Measurements from ENCODE around the gene GMDS. TPM values are rescaled to one million over a fixed set of nuclear protein-coding genes. Genes with fewer than 3 reads are reported as not detected.

The GMDS gene
- polyA plus RNA-seq, 1 donor (not counting 4 experiments of a cell fraction or from before 2014, with no cell fraction given): 22.1 TPM

DNA sequence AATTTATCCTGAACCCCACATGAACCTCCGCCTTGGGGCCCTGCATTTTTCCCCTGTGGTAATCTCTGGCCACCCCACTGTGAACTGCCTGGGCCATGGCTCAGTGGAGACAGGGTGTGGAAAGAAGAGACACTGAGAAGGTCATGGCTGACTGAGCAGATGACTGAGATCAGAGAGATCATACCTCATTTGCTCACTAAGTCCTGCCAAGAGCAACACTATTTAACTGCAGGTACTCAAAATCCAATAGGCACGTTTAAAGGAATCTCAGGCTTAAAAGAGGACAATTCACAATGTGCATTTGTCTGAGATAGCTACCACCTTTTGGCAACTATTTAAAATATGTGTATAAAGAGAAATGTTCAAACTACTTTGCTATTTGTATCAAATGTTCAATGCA lies 305.0 kb downstream of the GMDS start:
- no peak overlapping the region for H3K9ac ChIP-seq (ENCODE audit: control insufficient read depth, extremely low read depth, insufficient read depth, low read length)
- H3K79me2 ChIP-seq (ENCODE audit: control insufficient read depth, insufficient read depth, low read length): no peaks in the 10 kb centered on the region
- no peaks in the 10 kb centered on the region for H3K4me1 ChIP-seq (ENCODE audit: control insufficient read depth, extremely low read depth, insufficient read depth, low read length)
- H3K9me3 ChIP-seq (ENCODE audit: control insufficient read depth, low read depth, low read length): no peaks in the 10 kb centered on the region
- FAIRE-seq: no peak
- no peak overlapping the region for H3K4me2 ChIP-seq (ENCODE audit: control insufficient read depth, extremely low read depth, insufficient read depth, low read depth, low read length)
- H3K36me3 ChIP-seq (ENCODE audit: control insufficient read depth in 2 of 2, extremely low read depth in 1 of 2, insufficient read depth in 2 of 2, low read length in 2 of 2): no peaks in the 10 kb centered on the region
- H2AFZ ChIP-seq (ENCODE audit: control insufficient read depth, low read length): no peak overlapping the region
- no peaks in the 10 kb centered on the region for H4K20me1 ChIP-seq (ENCODE audit: control insufficient read depth, extremely low read depth, insufficient read depth, low read length)
- H3K27ac ChIP-seq (ENCODE audit: control insufficient read depth, insufficient read depth, low read length): no peak overlapping the region
- H3K4me3 ChIP-seq (ENCODE audit: control insufficient read depth in 2 of 3, extremely low read depth in 1 of 3, insufficient read depth in 2 of 3, low read depth in 1 of 3, low read length in 3 of 3): no peak overlapping the region
- H3K27me3 ChIP-seq (ENCODE audit: control insufficient read depth, extremely low read depth, insufficient read depth, low read length): no peaks in the 10 kb centered on the region
- DNase-seq (ENCODE audit: low read depth, low spot score): no peak
- dilution Hi-C loops (cut with MboI; ENCODE audit: extremely low pct_ligation_motif_present, low sequenced_read_pairs): no loop called here
- no peaks in the 10 kb centered on the region for H3K9me1 ChIP-seq (ENCODE audit: control insufficient read depth, extremely low read depth, insufficient read depth, low read length)
- no peak for TF ChIP-seq EZH2 (IDR thresholded peaks at IDR 0.05; ENCODE audit: low read length)
- TF ChIP-seq, protein P1, sequence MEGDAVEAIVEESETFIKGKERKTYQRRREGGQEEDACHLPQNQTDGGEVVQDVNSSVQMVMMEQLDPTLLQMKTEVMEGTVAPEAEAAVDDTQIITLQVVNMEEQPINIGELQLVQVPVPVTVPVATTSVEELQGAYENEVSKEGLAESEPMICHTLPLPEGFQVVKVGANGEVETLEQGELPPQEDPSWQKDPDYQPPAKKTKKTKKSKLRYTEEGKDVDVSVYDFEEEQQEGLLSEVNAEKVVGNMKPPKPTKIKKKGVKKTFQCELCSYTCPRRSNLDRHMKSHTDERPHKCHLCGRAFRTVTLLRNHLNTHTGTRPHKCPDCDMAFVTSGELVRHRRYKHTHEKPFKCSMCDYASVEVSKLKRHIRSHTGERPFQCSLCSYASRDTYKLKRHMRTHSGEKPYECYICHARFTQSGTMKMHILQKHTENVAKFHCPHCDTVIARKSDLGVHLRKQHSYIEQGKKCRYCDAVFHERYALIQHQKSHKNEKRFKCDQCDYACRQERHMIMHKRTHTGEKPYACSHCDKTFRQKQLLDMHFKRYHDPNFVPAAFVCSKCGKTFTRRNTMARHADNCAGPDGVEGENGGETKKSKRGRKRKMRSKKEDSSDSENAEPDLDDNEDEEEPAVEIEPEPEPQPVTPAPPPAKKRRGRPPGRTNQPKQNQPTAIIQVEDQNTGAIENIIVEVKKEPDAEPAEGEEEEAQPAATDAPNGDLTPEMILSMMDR (optimal IDR thresholded peaks at IDR 0.05 in 1 of 3, IDR thresholded peaks at IDR 0.05 in 1 of 3, conservative IDR thresholded peaks at IDR 0.05 in 1 of 3; ENCODE audit: extremely low read depth in 1 of 3, insufficient read depth in 2 of 3, low read length in 3 of 3): no peak

DNA sequence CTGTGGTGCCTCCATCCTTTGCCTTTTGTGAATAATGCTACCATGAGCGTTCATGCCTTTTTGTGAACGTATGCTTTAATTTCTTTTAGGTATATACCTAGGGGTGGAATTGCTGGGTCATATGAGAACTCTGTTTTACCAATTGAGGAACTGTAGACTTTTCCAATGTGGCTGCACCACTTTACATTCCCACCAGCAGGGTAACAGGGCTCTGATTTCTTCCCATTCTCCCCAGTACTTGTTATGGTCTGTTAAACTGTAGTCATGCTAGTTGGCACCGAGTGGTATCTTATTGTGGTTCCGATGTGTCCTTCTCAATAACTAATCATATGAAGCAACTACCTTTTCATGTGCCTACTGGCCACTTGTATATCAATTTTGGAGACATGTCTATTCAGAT lies 312.1 kb downstream of the GMDS start:
- Histone ChIP-seq H3K4me2 (ENCODE audit: control insufficient read depth, extremely low read depth, insufficient read depth, low read depth, low read length) (no peak overlapping the region), H3K27ac (ENCODE audit: control insufficient read depth, insufficient read depth, low read length) (no peak overlapping the region), H3K9ac (ENCODE audit: control insufficient read depth, extremely low read depth, insufficient read depth, low read length) (no peak overlapping the region), H3K4me1 (ENCODE audit: control insufficient read depth, extremely low read depth, insufficient read depth, low read length) (no peaks in the 10 kb centered on the region), H2AFZ (ENCODE audit: control insufficient read depth, low read length) (no peak overlapping the region), H4K20me1 (ENCODE audit: control insufficient read depth, extremely low read depth, insufficient read depth, low read length) (no peaks in the 10 kb centered on the region), H3K36me3 (ENCODE audit: control insufficient read depth in 2 of 2, extremely low read depth in 1 of 2, insufficient read depth in 2 of 2, low read length in 2 of 2) (no peaks in the 10 kb centered on the region), H3K9me1 (ENCODE audit: control insufficient read depth, extremely low read depth, insufficient read depth, low read length) (no peaks in the 10 kb centered on the region), H3K4me3 (ENCODE audit: control insufficient read depth in 2 of 3, extremely low read depth in 1 of 3, insufficient read depth in 2 of 3, low read depth in 1 of 3, low read length in 3 of 3) (no peak overlapping the region), H3K79me2 (ENCODE audit: control insufficient read depth, insufficient read depth, low read length) (no peaks in the 10 kb centered on the region), H3K9me3 (ENCODE audit: control insufficient read depth, low read depth, low read length) (no peaks in the 10 kb centered on the region), H3K27me3 (ENCODE audit: control insufficient read depth, extremely low read depth, insufficient read depth, low read length) (no peaks in the 10 kb centered on the region)
- FAIRE-seq: no peak
- no peak for DNase-seq (ENCODE audit: low read depth, low spot score)
- TF ChIP-seq EZH2 (IDR thresholded peaks at IDR 0.05; ENCODE audit: low read length): no peak
- TF ChIP-seq, protein P1 (optimal IDR thresholded peaks at IDR 0.05 in 1 of 3, IDR thresholded peaks at IDR 0.05 in 1 of 3, conservative IDR thresholded peaks at IDR 0.05 in 1 of 3; ENCODE audit: extremely low read depth in 1 of 3, insufficient read depth in 2 of 3, low read length in 3 of 3): no peak
- dilution Hi-C loops (cut with MboI; ENCODE audit: extremely low pct_ligation_motif_present, low sequenced_read_pairs): no loop called here

Data from keratinocyte (primary cell).